ENCODE data around the gene LCE2C. TPM values are rescaled to one million over a fixed set of nuclear protein-coding genes. Genes with fewer than 3 reads are reported as not detected.

The LCE2C gene
- total and polyA plus RNA-seq, 11 donors: not detected

- Histone ChIP-seq H3K27ac (no peak within 1 kb of the TSS), H3K4me3 (no peak within 1 kb of the TSS), H3K36me3 (no peaks in the 10 kb centered on the region), H3K9me3 (peaks cover 0 to 8% (median 0%) of the 10 kb centered on the region in 12 donors), H3K27me3 (no peaks in the 10 kb centered on the region), H3K4me1 (no peaks in the 10 kb centered on the region)
- intact Hi-C loops (cut with DNase I): no loop called here
- ATAC-seq (no peak), DNase-seq (no peak)
- TF ChIP-seq POLR2A (IDR thresholded peaks at IDR 0.05) (no peak), CTCF (IDR thresholded peaks at IDR 0.05) (no peak)
- WGBS, 4 donors: 36 to 50% (median 45%) methylated on average over 4 of the region's 4 CpGs
Observed at GRCh38 chr1:152697701-152698600, 22.9 kb downstream of the LCE2C start, which contains the start of gene LCE2A. Gene LCE2A, plus strand, starts transcription at chr1:152698345. Its CDS starts 557 bp downstream, at chr1:152698902.

GRCh38 chr1:152699746-152700145 is 24.7 kb downstream of the LCE2C start:
- Histone ChIP-seq H3K4me1 (no peaks in the 10 kb centered on the region), H3K27me3 (no peaks in the 10 kb centered on the region), H3K4me3 (no peak overlapping the region), H3K36me3 (no peaks in the 10 kb centered on the region), H3K9me3 (peaks cover 0 to 9% (median 0%) of the 10 kb centered on the region in 12 donors), H3K27ac (no peak overlapping the region)
- WGBS, 4 donors: 78 to 84% (median 81%) methylated on average over 4 of the region's 4 CpGs
- no peak for TF ChIP-seq POLR2A (IDR thresholded peaks at IDR 0.05)
- TF ChIP-seq CTCF (IDR thresholded peaks at IDR 0.05): no peak
- ATAC-seq (no peak), DNase-seq (no peak)
- intact Hi-C loops (cut with DNase I): no loop called here

- no peaks in the 10 kb centered on the region for H3K36me3 ChIP-seq
- peaks cover 0 to 6% (median 0%) of the 10 kb centered on the region in 12 donors for H3K9me3 ChIP-seq
- intact Hi-C loops (cut with DNase I): no loop called here
- 45 to 68% (median 57%) methylated on average over 2 of the region's 2 CpGs for WGBS, 4 donors
- no peak within 1 kb of the TSS for H3K4me3 ChIP-seq
- H3K27me3 ChIP-seq: peaks cover 0 to 7% (median 0%) of the 10 kb centered on the region in 9 donors
- ATAC-seq (no peak), DNase-seq (no peak)
- no peaks in the 10 kb centered on the region for H3K4me1 ChIP-seq
- TF ChIP-seq CTCF (IDR thresholded peaks at IDR 0.05): no peak
- TF ChIP-seq POLR2A (IDR thresholded peaks at IDR 0.05): no peak
- H3K27ac ChIP-seq: no peak within 1 kb of the TSS
Observed at GRCh38 chr1:152707860-152708259, 32.8 kb downstream of the LCE2C start, which contains the start of gene LCE4A. Gene LCE4A, plus strand, starts transcription at chr1:152708160. Its CDS starts 916 bp downstream, at chr1:152709076.

GRCh38 chr1:152718238-152718637 is 43.2 kb downstream of the LCE2C start:
- ATAC-seq: no peak
- intact Hi-C loops (cut with DNase I): no loop called here
- no peak for DNase-seq
- H3K27ac ChIP-seq: no peak overlapping the region
- peaks cover 0 to 3% (median 0%) of the 10 kb centered on the region in 9 donors for H3K27me3 ChIP-seq
- no peak for TF ChIP-seq CTCF (IDR thresholded peaks at IDR 0.05)
- no peak for TF ChIP-seq POLR2A (IDR thresholded peaks at IDR 0.05)
- H3K4me3 ChIP-seq: no peak overlapping the region
- H3K9me3 ChIP-seq: peaks cover 0 to 19% (median 5%) of the 10 kb centered on the region in 12 donors
- no peaks in the 10 kb centered on the region for H3K36me3 ChIP-seq
- no peaks in the 10 kb centered on the region for H3K4me1 ChIP-seq
